ENCODE measurements around the gene THBS1.

Gene THBS1

DNA sequence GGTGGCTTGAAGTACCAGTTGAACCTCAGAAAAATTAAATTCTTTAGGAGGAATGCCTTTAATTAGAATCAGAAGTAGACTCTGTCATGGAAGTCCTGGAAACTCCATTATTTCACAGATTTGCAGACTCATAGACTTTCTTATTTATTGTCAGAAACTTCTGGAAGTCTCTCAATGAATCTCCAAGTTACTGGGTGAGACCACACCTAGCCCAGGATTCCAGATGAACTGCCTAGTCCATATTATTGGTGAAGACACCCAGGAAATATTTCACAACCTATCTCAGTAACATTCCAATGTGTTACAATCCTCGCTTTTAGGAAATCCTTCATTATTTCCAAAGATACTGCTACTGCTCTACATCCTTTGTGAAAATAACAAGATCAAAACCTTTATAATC, 6.5 kb upstream of the THBS1 start:
- DNase-seq (ENCODE audit: low read depth) = no peak

GRCh38 chr15:39575180-39575579, 5.7 kb upstream of the THBS1 start:
- no peak for DNase-seq (ENCODE audit: low read depth)

- DNase-seq (ENCODE audit: low read depth) = no peak
Observed at GRCh38 chr15:39578851-39579486, 1.9 kb upstream of the THBS1 start.

- no peak for DNase-seq (ENCODE audit: low read depth)
Observed at GRCh38 chr15:39579487-39580116, 1.3 kb upstream of the THBS1 start.

DNA sequence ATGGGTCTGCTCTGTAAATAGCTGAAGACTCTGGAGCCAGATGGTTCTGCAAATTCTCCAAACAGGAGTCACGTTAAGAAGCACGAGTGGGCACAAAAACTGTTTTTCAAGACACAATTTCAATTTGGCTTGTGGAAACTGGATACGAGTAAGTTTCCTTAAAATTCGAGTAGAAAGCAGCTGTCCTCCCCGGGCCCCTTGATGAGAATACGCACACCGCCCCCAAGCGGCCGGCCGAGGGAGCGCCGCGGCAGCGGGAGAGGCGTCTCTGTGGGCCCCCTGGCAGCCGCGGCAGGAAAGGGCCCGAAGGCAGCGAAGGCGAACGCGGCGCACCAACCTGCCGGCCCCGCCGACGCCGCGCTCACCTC, 778 bp upstream of the THBS1 start:
- peak; percentile 81 for DNase-seq (ENCODE audit: low read depth)

- DNase-seq (ENCODE audit: low read depth) = no peak
Observed at GRCh38 chr15:39581242-39581792, 438 bp downstream of the THBS1 start.

DNA sequence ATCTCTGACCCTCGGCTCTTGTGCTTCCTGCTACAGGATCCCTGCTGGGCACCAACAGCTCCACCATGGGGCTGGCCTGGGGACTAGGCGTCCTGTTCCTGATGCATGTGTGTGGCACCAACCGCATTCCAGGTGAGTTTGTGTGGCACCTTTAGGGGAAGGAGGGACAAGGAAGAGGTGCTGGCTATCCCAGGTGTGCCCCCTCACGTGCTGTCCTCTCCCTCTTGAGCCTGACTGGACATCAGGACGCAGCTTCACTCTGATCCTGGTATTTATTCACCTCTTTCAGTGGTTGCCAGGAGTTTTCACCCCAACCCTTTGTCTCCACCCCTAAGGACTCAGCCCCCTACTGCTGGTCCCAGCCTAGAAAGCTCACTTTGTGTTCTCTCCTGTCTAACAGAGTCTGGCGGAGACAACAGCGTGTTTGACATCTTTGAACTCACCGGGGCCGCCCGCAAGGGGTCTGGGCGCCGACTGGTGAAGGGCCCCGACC, 960 bp downstream of the THBS1 start:
- DNase-seq (ENCODE audit: low read depth) = no peak

- DNase-seq (ENCODE audit: low read depth) = no peak
Observed at GRCh38 chr15:39582286-39582976, 1.6 kb downstream of the THBS1 start.

DNA sequence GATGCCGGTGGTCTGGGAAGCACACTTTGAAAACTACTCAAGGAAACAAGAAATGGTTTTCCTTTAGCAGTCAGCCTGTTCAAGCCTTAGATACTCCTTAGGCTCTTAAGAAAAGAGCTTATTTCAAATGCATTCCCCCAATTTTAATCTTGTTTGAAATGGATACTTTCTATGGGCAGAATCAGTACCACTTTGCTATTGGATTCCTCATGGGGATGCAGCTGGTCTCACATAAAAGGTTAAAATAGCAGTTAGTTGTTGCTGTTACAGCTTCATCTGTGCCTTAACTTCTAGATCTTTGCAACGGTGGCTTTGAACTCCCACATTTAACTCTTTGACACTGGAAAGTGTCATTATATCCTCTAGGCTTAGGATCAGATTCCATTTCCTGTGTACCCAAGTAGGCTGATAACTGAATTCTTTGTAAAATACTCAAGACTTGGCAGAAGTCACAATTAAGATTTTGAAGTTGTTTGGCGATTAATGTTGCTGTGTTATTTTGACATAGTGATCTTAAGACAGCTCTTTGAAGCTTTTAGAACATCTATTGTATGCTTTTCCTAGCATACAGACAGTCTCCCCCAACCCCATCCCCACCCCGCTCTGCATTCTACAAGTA, 2.2 kb downstream of the THBS1 start:
- DNase-seq (ENCODE audit: low read depth) = no peak

DNA sequence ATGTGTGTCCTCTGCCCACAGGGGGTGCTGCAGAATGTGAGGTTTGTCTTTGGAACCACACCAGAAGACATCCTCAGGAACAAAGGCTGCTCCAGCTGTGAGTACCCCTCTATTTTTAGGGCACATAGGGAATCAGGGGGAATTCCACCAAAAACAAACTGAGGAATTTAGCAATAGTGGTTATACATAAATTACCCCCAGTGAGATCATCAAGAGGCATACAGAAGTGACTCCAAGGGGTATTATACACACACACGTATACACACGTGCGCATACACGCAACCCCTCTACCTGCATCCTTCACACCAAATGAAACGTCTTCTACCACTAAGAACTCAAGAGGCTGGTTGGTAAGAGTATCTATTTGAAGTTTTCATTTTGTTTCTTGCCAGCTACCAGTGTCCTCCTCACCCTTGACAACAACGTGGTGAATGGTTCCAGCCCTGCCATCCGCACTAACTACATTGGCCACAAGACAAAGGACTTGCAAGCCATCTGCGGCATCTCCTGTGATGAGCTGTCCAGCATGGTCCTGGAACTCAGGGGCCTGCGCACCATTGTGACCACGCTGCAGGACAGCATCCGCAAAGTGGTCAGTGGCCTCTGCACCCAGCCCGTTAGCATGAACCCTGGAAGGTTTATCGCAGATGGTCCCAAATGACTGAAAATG, 2.9 kb downstream of the THBS1 start:
- no peak for DNase-seq (ENCODE audit: low read depth)

GRCh38 chr15:39584266-39584659, 3.4 kb downstream of the THBS1 start:
- DNase-seq (ENCODE audit: low read depth) = no peak

GRCh38 chr15:39584662-39585388, 3.9 kb downstream of the THBS1 start:
- no peak for DNase-seq (ENCODE audit: low read depth)

DNA sequence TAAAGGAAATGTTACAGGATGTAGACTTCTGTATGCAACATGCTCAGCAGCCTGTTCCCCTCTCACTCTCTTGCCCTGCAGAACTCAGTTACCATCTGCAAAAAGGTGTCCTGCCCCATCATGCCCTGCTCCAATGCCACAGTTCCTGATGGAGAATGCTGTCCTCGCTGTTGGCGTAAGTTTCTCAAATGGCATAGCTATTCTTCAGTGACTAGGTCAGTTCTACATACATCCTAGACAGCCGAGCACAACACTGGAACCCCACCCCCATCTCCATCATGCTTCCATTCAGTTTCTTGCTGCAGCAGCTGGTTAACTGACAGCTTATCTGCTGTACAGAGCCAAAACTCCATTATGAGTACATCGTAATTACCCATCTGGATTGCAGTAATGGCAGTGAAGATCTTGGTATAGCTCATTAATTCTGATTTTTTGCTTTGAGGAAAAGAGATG, 4.5 kb downstream of the THBS1 start:
- DNase-seq (ENCODE audit: low read depth) = no peak

DNA sequence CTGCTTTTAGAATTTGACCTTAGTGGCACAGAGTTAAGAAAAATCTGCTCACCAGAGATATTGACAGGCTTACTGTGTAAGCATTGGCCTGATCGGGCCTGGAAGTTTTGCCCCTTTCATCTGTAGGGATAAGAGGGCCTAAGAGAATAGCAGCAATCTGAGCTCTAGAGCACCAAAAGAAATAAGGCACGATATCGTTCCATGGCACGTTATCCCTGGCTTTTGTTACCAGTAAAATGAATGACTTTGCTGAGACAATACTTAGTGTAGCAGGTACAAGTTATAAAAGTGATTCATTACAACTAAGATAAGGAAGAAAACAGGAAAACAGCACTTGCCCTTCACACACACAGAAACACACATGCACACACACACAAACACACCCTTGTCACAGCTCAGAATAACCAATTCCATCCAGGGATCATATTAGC, 5.0 kb downstream of the THBS1 start:
- DNase-seq (ENCODE audit: low read depth) = no peak

GRCh38 chr15:39586387-39587095, 5.7 kb downstream of the THBS1 start:
- no peak for DNase-seq (ENCODE audit: low read depth)

DNA sequence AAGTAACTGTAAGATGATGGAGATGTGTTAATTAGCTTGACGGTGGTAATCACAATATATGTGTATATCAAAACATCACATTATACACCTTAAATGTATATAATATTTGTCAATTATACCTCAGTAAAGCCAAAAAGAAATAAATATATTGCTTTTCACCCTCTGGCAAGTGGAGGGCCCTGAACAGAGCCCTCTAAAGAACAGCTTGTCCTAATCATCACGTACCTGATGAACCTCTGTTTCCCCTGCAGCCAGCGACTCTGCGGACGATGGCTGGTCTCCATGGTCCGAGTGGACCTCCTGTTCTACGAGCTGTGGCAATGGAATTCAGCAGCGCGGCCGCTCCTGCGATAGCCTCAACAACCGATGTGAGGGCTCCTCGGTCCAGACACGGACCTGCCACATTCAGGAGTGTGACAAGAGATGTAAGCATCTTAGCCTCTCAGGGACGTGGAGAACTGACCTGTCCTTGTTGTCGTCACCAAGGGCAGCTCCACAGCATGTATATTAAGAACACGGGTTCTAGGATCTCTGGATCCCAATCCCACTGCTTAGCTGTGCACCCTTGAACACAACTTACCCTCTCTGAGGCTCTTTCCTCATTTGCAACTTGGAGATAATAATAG, 6.3 kb downstream of the THBS1 start:
- no peak for DNase-seq (ENCODE audit: low read depth)

GRCh38 chr15:39587731-39588530, 7.1 kb downstream of the THBS1 start:
- DNase-seq (ENCODE audit: low read depth) = no peak

DNA sequence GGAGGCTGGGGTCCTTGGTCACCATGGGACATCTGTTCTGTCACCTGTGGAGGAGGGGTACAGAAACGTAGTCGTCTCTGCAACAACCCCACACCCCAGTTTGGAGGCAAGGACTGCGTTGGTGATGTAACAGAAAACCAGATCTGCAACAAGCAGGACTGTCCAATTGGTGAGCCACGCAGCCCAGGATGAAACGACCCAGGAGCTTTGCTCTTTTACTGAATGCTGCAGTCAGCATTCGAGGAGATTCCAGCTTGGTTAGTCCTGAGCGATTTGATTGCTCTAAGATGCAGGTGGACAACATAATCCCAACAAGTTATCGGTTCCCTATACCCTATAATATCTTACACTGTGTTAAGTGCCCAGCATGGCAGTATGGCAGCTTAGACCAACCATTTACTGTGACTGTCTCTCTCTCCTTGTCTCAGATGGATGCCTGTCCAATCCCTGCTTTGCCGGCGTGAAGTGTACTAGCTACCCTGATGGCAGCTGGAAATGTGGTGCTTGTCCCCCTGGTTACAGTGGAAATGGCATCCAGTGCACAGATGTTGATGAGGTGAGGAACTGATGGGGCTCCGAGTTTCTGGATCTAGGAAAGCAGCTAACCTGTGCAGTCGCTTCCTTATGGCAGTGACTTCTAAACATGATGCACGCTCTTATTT, 7.8 kb downstream of the THBS1 start:
- DNase-seq (ENCODE audit: low read depth) = no peak

Measured in activated T-cell treated with anti-CD3 and anti-CD28 coated beads for 1 hour (primary cell).